HG02870 (cell line): Measurements from ENCODE around the gene EIF3A.
"Not testable (repeated sequence)": the region's sequence is repeated elsewhere in the genome, so short reads cannot be mapped to it uniquely, and the experiment has no call there.

Source experiments
- ATAC-seq: cut with Tn5 transposase; IDR thresholded peaks from one replicate; pipeline ENCODE4 v1.9.1; 2021; ENCODE audit warnings: mild to moderate bottlenecking, moderate library complexity; ENCODE audit not compliant: unreplicated experiment

EIF3A gene

GRCh38 chr10:119100434-119101238, 20.0 kb upstream of the EIF3A start:
- ATAC-seq = no peak

GRCh38 chr10:119098576-119098975, 18.0 kb upstream of the EIF3A start:
- no peak for ATAC-seq

- not testable (repeated sequence) for ATAC-seq
Measured at GRCh38 chr10:119096641-119097415, 16.2 kb upstream of the EIF3A start.

- no peak for ATAC-seq
Measured at GRCh38 chr10:119095640-119096039, 15.0 kb upstream of the EIF3A start.

GRCh38 chr10:119090968-119091367, 10.4 kb upstream of the EIF3A start:
- no peak for ATAC-seq

GRCh38 chr10:119090026-119090795, 9.6 kb upstream of the EIF3A start:
- ATAC-seq = peak; percentile 62

- no peak for ATAC-seq
Measured at GRCh38 chr10:119087271-119087882, 6.8 kb upstream of the EIF3A start.

GRCh38 chr10:119084896-119085295, 4.3 kb upstream of the EIF3A start:
- no peak for ATAC-seq

GRCh38 chr10:119079599-119080520, 757 bp downstream of the EIF3A start:
- peak; percentile 53 for ATAC-seq

- ATAC-seq = no peak
Measured at GRCh38 chr10:119078422-119079179, 2.0 kb downstream of the EIF3A start.

GRCh38 chr10:119073584-119073983, 7.0 kb downstream of the EIF3A start:
- ATAC-seq = no peak

GRCh38 chr10:119070395-119071165, 10.0 kb downstream of the EIF3A start:
- no peak for ATAC-seq

GRCh38 chr10:119061926-119062325, 18.7 kb downstream of the EIF3A start:
- no peak for ATAC-seq

- no peak for ATAC-seq
Measured at GRCh38 chr10:119061352-119061751, 19.3 kb downstream of the EIF3A start.

GRCh38 chr10:119060107-119060506, 20.5 kb downstream of the EIF3A start:
- ATAC-seq = no peak

GRCh38 chr10:119059557-119059956, 21.1 kb downstream of the EIF3A start:
- no peak for ATAC-seq

GRCh38 chr10:119058010-119058409, 22.6 kb downstream of the EIF3A start:
- no peak for ATAC-seq

- no peak for ATAC-seq
Measured at GRCh38 chr10:119055472-119055871, 25.1 kb downstream of the EIF3A start.
